ENCODE data around the gene GLB1L2. TPM values are rescaled to one million over a fixed set of nuclear protein-coding genes. Genes with fewer than 3 reads are reported as not detected.

The GLB1L2 gene
- total RNA-seq, 1 donor from 2014 or later: 0.30 TPM

DNA sequence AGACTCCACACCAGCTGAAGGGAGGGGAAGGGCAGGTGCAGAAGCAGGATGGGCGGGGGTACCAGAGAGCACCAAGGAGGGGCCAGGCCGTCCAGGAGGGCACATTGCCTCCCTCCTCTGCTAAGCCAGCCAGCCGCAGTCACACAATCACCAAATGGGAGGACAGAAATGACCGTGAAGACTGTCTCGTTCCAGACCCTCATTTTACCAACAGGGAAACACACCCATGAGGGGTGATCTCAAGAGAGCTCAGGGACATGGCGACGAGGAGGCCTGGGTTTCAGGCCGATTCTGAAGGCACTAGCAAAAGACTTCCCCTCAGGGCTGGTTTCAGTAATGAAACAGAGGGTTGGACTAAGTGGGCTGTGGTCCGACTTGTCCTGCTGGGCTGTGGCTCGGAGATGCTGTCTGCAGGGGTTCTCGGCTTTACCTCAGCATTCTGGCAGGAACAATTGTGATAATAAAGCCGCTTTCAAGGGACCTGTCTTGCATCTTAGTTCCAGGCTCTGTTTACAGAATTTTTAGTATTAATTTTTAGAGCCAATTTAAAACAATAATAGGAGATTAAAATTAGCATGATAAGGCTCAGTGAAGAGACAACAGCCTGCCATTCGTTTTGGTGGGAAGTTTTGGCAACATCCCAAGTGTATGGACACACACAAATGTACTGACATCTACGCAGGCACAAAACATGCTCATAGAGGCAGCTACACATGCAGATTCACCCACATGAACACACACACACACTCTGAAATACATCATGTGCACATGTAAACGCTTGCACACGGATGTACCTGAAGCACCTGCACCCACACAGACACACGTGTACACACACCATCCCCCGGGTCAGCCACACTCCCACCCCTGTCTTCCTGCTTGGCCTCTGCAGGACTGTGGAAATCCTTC is 82.3 kb downstream of the GLB1L2 start:
- Histone ChIP-seq H3K27me3 (ENCODE audit: low read depth) (peaks cover 95% of the 10 kb centered on the region), H3K27ac (replicated peaks) (no peak overlapping the region), H3K9me3 (replicated peaks) (no peaks in the 10 kb centered on the region), H3K4me1 (peaks cover 24% of the 10 kb centered on the region), H3K4me3 (no peak overlapping the region), H3K36me3 (no peaks in the 10 kb centered on the region)
- no peak for TF ChIP-seq CTCF (IDR thresholded peaks at IDR 0.05; ENCODE audit: borderline replicate concordance)
- no peak for DNase-seq
- intact Hi-C loops (cut with micrococcal nuclease): no loop called here

DNA sequence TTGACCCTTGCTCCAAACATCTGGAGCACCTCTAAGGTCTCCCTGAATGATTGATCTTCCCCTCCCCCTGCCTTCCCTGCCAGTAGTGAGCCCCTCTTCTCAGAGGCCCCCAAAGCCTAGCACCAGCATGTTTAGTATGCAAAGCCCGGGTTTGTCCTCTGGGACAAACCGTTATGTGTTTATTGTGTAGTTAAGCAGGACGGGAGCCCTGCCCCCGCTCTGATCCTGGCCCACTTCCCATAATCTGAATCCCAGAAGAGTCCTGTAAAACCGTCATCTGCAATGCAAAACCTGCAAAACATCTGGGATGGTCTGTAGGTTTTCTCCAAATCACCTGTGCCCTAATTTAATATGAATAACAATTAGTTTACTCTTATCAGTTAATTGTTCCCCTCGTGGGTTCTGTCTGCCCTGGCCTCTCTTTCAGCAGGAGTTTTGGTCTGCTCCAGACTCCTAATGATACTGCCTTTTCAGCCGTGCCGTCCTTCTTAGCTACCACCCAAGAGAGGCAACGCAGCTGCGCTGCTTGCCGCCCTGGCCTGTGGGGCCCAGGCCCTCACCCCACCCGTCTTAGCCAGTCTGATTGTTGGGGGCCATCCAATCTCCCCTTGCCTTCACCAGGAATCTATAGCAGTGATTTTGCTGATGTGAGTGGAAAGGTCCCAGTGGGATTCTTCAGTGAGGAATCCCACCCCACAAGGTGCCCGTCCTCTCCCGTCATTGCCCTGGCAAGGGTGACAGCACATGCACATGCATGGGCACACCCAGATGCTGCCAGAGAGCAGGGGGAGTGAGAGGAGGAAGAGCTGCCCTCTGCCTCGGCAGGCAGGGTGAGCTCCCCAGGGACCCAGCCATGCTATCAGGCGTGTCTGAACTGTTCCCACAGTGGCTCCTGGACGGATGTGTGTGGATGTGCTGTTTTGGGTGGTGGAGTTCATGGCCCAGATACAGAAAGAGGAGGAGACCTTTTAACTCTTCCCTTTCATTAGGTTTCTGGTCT is 83.3 kb downstream of the GLB1L2 start:
- no peak overlapping the region for H3K27ac ChIP-seq (replicated peaks)
- intact Hi-C loops (cut with micrococcal nuclease): no loop called here
- peaks cover 24% of the 10 kb centered on the region for H3K4me1 ChIP-seq
- H3K27me3 ChIP-seq (ENCODE audit: low read depth): peaks cover 95% of the 10 kb centered on the region
- no peaks in the 10 kb centered on the region for H3K9me3 ChIP-seq (replicated peaks)
- no peak overlapping the region for H3K4me3 ChIP-seq
- TF ChIP-seq CTCF (IDR thresholded peaks at IDR 0.05; ENCODE audit: borderline replicate concordance): no peak
- no peak for DNase-seq
- no peaks in the 10 kb centered on the region for H3K36me3 ChIP-seq

DNA sequence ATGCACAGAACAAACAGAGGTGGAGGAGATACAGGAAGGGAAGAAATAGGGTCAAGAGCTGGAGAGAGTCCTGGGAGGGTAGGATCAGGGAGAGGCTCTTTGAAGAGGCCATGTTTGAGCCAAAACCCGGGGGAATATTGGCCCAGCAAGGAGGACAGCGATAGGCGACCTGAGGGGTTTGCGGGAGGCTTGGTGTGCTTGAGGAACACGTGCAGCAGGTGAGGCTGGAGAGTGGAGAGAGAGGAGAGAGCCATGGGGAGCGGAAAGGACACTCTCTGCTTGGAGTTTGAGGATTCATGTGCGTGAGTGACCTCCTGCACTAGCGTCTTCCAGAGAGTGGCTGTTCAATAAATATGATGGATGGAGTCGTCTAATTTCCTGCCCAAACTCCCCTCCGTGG is 84.9 kb downstream of the GLB1L2 start:
- Histone ChIP-seq H3K9me3 (replicated peaks) (no peaks in the 10 kb centered on the region), H3K27me3 (ENCODE audit: low read depth) (peaks cover 93% of the 10 kb centered on the region), H3K27ac (replicated peaks) (no peak overlapping the region), H3K36me3 (no peaks in the 10 kb centered on the region), H3K4me3 (no peak overlapping the region), H3K4me1 (peaks cover 14% of the 10 kb centered on the region)
- no peak for TF ChIP-seq CTCF (IDR thresholded peaks at IDR 0.05; ENCODE audit: borderline replicate concordance)
- DNase-seq: no peak
- intact Hi-C loops (cut with micrococcal nuclease): no loop called here

DNA sequence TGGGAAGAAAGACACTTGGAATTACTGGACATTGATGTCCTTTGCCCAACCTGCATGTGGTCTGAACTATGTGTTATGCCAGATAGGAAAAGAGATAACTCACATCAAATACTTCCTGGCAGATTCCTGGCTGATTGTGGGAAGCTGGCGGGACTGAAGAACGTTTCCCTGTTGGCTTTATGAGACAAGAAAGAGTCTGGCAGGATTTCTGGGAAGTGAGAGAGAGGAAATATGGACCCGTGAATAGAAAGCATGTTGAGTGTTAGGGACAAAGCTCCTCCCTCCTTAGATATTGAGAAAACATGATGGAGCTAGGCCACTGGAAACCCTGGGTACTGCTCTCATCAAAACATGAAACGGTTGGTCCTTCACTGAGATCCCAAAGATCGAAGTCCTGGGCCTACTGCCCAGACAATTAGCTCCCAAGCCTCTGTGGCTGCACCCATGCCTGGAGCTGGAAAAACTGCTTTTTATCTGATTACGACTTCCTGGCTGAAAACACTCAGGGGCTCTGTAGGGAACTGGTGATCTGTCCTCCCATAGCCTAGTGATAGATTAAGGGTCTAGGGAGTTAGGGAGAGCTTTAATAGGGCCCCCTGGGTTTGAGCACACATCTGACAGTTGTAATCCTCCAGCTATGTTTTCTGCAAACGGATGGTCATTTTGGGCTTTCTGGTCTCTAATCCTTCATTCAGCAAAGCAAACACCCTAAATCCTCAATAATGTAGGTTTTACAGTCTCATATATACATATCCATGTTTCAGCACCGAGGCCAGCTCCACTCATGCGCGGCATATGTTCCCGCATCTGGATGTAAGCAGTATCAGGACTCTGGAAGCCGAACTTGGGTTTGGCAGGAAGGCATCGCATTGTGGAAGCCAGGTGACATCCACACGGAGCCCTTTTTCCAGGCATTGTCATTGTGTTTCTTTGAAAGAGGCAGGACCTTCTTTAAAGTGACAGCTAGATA is 86.4 kb downstream of the GLB1L2 start:
- intact Hi-C loops (cut with micrococcal nuclease): no loop called here
- peaks cover 96% of the 10 kb centered on the region for H3K27me3 ChIP-seq (ENCODE audit: low read depth)
- no peaks in the 10 kb centered on the region for H3K9me3 ChIP-seq (replicated peaks)

More for the DNA sequence above, 86.4 kb downstream of the GLB1L2 start:
- Histone ChIP-seq H3K36me3 (no peaks in the 10 kb centered on the region), H3K4me3 (no peak overlapping the region), H3K4me1 (peaks cover 5% of the 10 kb centered on the region), H3K27ac (replicated peaks) (no peak overlapping the region)
- DNase-seq: no peak
- TF ChIP-seq CTCF (IDR thresholded peaks at IDR 0.05; ENCODE audit: borderline replicate concordance): no peak

All from left ventricle myocardium inferior (tissue), 1 donor.